ENCODE results near the gene SLC25A48.

DNA sequence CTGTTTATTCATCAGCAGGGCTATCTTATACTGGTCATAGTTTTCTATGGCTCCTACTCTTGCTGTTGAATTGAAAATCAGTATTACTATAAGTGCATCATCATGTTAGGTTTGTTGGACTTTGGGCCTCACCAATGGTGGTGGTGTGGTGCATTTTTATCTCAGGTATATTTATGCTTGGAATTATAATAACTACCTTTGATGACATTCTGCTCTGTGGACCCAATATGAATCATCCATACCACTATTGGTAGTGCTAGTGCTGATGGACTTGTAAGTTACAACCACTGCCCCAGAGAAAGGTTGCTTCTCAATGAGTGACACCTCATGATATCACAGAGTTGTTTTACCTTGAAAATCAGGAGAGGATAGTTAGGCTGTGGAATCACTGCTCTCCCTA, 33.1 kb downstream of the SLC25A48 start:
- TF ChIP-seq TAF1 (IDR thresholded peaks at IDR 0.05; ENCODE audit: borderline replicate concordance, low read depth, low read length) (no peak), POLR2AphosphoS5 (IDR thresholded peaks at IDR 0.05; ENCODE audit: low read depth, low read length) (no peak)

All from GM12892 (cell line).